IMR-90 (cell line): ENCODE measurements around the gene C1QTNF12. TPM values are rescaled to one million over a fixed set of nuclear protein-coding genes. Genes with fewer than 3 reads are reported as not detected.

ENCODE experiments used
- ATAC-seq: fragments of 200-7000 bp; cut with Tn5 transposase; 2 replicates; pipeline ENCODE4 v1.9.1; 2020; ENCODE audit warnings: low read depth, mild to moderate bottlenecking, moderate library complexity
- BruUV-seq: library from RNA; stranded (reverse); fragments of 400-500 nt; replicated peaks from 2 replicates; lab custom pipeline; 2021; lab: Mats Ljungman, UMichigan
- CTCF ChIA-PET: fragments of 300-600 bp; formaldehyde crosslinking; extraction: SDS; loops from one replicate; lab custom pipeline; 2021; ENCODE audit warnings: antibody characterized with exemption; lab: Yijun Ruan, JAX
- POLR2A ChIA-PET: fragments of 300-600 bp; sonication (Branson Sonifier 250); formaldehyde crosslinking; loops from one replicate; lab custom pipeline; 2022; ENCODE audit warnings: antibody characterized with exemption; ENCODE audit not compliant: unreplicated experiment; lab: Charles Lee
- DNase-seq: peaks from one replicate; pipeline ENCODE4 v3.0.0; 2013
- H2AFZ ChIP-seq: replicated peaks from 2 replicates; pipeline ENCODE3; 2013; ENCODE audit warnings: low read length, mild to moderate bottlenecking; ENCODE audit not compliant: poor library complexity
- H2AK5ac ChIP-seq: 2 replicates; pipeline ENCODE4 v1.6.1; 2013; ENCODE audit warnings: low read depth, low read length, inconsistent platforms
- H2AK9ac ChIP-seq: replicated peaks from 2 replicates; pipeline ENCODE3; 2013; ENCODE audit warnings: mild to moderate bottlenecking, low read depth, low read length, moderate library complexity; ENCODE audit not compliant: poor library complexity
- H2BK120ac ChIP-seq: 2 replicates; pipeline ENCODE4 v1.6.1; 2013; ENCODE audit warnings: low read depth, low read length, inconsistent platforms
- H2BK15ac ChIP-seq: 3 replicates; pipeline ENCODE4 v1.6.1; 2013; ENCODE audit warnings: low read depth, low read length, inconsistent platforms
- H2BK20ac ChIP-seq: 2 replicates; pipeline ENCODE4 v1.6.1; 2013; ENCODE audit warnings: low read depth, mild to moderate bottlenecking, inconsistent platforms, low read length, moderate library complexity
- H2BK5ac ChIP-seq: 2 replicates; pipeline ENCODE4 v1.6.1; 2013; ENCODE audit warnings: mild to moderate bottlenecking, low read depth, low read length, inconsistent platforms; ENCODE audit not compliant: poor library complexity, severe bottlenecking
- H3K14ac ChIP-seq: replicated peaks from 2 replicates; pipeline ENCODE4 v1.6.1; 2013; ENCODE audit warnings: low read depth, low read length, inconsistent platforms
- H3K18ac ChIP-seq: 2 replicates; pipeline ENCODE4 v1.6.1; 2013; ENCODE audit warnings: low read depth, low read length, control low read depth
- H3K23ac ChIP-seq: 2 replicates; pipeline ENCODE4 v1.6.1; 2013; ENCODE audit warnings: low read depth, low read length, inconsistent platforms
- H3K27ac ChIP-seq: 2 replicates; pipeline ENCODE4 v1.5.1; 2013; ENCODE audit warnings: mild to moderate bottlenecking, control low read depth, low read length; ENCODE audit not compliant: insufficient read depth
- H3K27me3 ChIP-seq: 2 replicates; pipeline ENCODE4 v1.6.1; 2013; ENCODE audit warnings: low read length; ENCODE audit not compliant: control insufficient read depth, insufficient read depth
- H3K36me3 ChIP-seq: 2 replicates; pipeline ENCODE4 v1.6.1; 2013; ENCODE audit warnings: low read length, mixed read lengths; ENCODE audit not compliant: control insufficient read depth, insufficient read depth
- H3K4ac ChIP-seq: 2 replicates; pipeline ENCODE4 v1.6.1; 2013; ENCODE audit warnings: low read depth, low read length, inconsistent platforms
- H3K4me1 ChIP-seq: 2 replicates; pipeline ENCODE4 v1.6.1; 2013; ENCODE audit warnings: low read length, mixed read lengths; ENCODE audit not compliant: control insufficient read depth, insufficient read depth
- H3K4me2 ChIP-seq: 2 replicates; pipeline ENCODE4 v1.6.1; 2013; ENCODE audit warnings: low read depth, mild to moderate bottlenecking, control low read depth, low read length, moderate library complexity
- H3K4me3 ChIP-seq: 2 replicates; pipeline ENCODE4 v1.5.1; 2013; ENCODE audit warnings: low read depth, mild to moderate bottlenecking, control low read depth, low read length, moderate library complexity; ENCODE audit not compliant: insufficient read depth
- H3K56ac ChIP-seq: 2 replicates; pipeline ENCODE4 v1.6.1; 2013; ENCODE audit warnings: low read length, inconsistent platforms; ENCODE audit not compliant: insufficient read depth; ENCODE audit errors: extremely low read depth
- H3K79me1 ChIP-seq, 2 experiments: 2 replicates each; pipeline ENCODE4 v1.6.1; 2013; ENCODE audit warnings: low read length in 2 of 2, inconsistent platforms in 1 of 2, low read depth in 1 of 2
- H3K9ac ChIP-seq: 2 replicates; pipeline ENCODE4 v1.6.1; 2013; ENCODE audit warnings: low read depth, low read length, control low read depth
- H3K9me1 ChIP-seq: 2 replicates; pipeline ENCODE4 v1.6.1; 2013; ENCODE audit warnings: low read length, inconsistent platforms; ENCODE audit not compliant: insufficient read depth
- H3K9me3 ChIP-seq: 2 replicates; pipeline ENCODE4 v1.6.1; 2013; ENCODE audit warnings: low read length; ENCODE audit not compliant: control insufficient read depth, insufficient read depth
- H4K20me1 ChIP-seq: 2 replicates; pipeline ENCODE4 v1.6.1; 2013; ENCODE audit warnings: low read length, inconsistent platforms; ENCODE audit not compliant: insufficient read depth
- H4K5ac ChIP-seq: 2 replicates; pipeline ENCODE4 v1.6.1; 2013; ENCODE audit warnings: mild to moderate bottlenecking, low read depth, low read length, control low read depth
- H4K8ac ChIP-seq, 2 experiments: 2 replicates each; pipeline ENCODE4 v1.6.1; 2013; ENCODE audit warnings: low read depth in 2 of 2, low read length in 2 of 2, control low read depth in 1 of 2, inconsistent platforms in 1 of 2
- H4K91ac ChIP-seq: 2 replicates; pipeline ENCODE4 v1.6.1; 2013; ENCODE audit warnings: low read depth, low read length, inconsistent platforms; ENCODE audit not compliant: insufficient read depth
- BHLHE40 ChIP-seq: fragments of 150-350 bp; IDR thresholded peaks from 2 replicates; pipeline ENCODE4 v1.6.1; 2016; ENCODE audit warnings: mild to moderate bottlenecking, low read depth, low read length
- CTCF ChIP-seq: conservative IDR thresholded peaks from 2 replicates; pipeline ENCODE4 v1.5.1; 2012; ENCODE audit warnings: mild to moderate bottlenecking, low read depth, low read length, improper control_type of control experiment
- ELK1 ChIP-seq: fragments of 150-350 bp; IDR thresholded peaks from 2 replicates; pipeline ENCODE4 v1.6.1; 2016; ENCODE audit warnings: low read depth, mild to moderate bottlenecking, low read length, moderate library complexity, borderline replicate concordance
- RFX5 ChIP-seq: IDR thresholded peaks from 2 replicates; pipeline ENCODE4 v1.8.0; 2012; ENCODE audit warnings: low read depth, mild to moderate bottlenecking, low read length, moderate library complexity
- WGBS, 2 experiments: methylation state at CpG; one replicate each; pipeline versions ENCODE4 v1.1.5 to v1.1.7; 2013; ENCODE audit warnings: missing lambda C conversion rate in 2 of 2; ENCODE audit not compliant: insufficient read length in 1 of 2; ENCODE audit errors: extremely low coverage in 2 of 2; 5-methylcytosine and 5-hydroxymethylcytosine counted together
- dilution Hi-C: fragments of 300-500 bp; cut with HindIII; formaldehyde crosslinking; loops from one replicate; pipeline ENCODE4 v1.14.3; 2018; ENCODE audit warnings: low sequenced_read_pairs; ENCODE audit not compliant: unreplicated experiment
- in situ Hi-C: fragments of 300-500 bp; cut with MboI; formaldehyde crosslinking; loops from 3 replicates; pipeline ENCODE4 v1.14.3; 2019; ENCODE audit warnings: low sequenced_read_pairs, inconsistent platforms, mixed read lengths
- intact Hi-C: fragments of 100-400 bp; cut with micrococcal nuclease; formaldehyde crosslinking; loops from 2 replicates; pipeline ENCODE4 v1.10.0; 2022
- polyA plus RNA-seq, 3 experiments: library from polyadenylated mRNA; depleted of rRNA; stranded (reverse); fragments of >200 nt; gene quantifications; 2 replicates each; pipeline ENCODE4 v1.2.3, GENCODE V29; 2012; ENCODE audit warnings: low replicate concordance in 1 of 3
- total RNA-seq: library from RNA; depleted of rRNA; stranded (reverse); fragments of >200 nt; gene quantifications from 2 replicates; pipeline ENCODE4 v1.2.3, GENCODE V29; 2012

C1QTNF12 gene
- total and polyA plus RNA-seq, 2 of the 4 experiments (the other 2 are of a cell fraction) = 0.36 to 1.1 TPM

- TF ChIP-seq CTCF (no peak), RFX5 (no peak), ELK1 (no peak), BHLHE40 (no peak)
- Histone ChIP-seq H3K23ac (no peak overlapping the region), H3K4ac (no peak overlapping the region), H2BK15ac (no peak overlapping the region), H3K4me3 (no peak overlapping the region), H2AK9ac (peak overlapping the region; percentile 42), H2AK5ac (no peak overlapping the region; the same call in 1 of the 2 replicates), H3K14ac (no peak overlapping the region), H4K8ac (no peak overlapping the region), H3K18ac (no peak overlapping the region), H2AFZ (no peak overlapping the region), H3K27me3 (no peaks in the 10 kb centered on the region), H2BK120ac (no peak overlapping the region), H3K4me1 (peaks cover 6% of the 10 kb centered on the region; the same call in 1 of the 2 replicates), H3K27ac (no peak overlapping the region), H3K9me3 (no peaks in the 10 kb centered on the region), H3K9ac (no peak overlapping the region), H3K4me2 (no peak overlapping the region), H3K79me1 (no peaks in the 10 kb centered on the region), H4K5ac (no peak overlapping the region), H2BK20ac (no peak overlapping the region), H4K91ac (no peak overlapping the region), H3K9me1 (peaks cover 4% of the 10 kb centered on the region; the same call in 1 of the 2 replicates), H2BK5ac (no peak overlapping the region), H3K56ac (no peak overlapping the region), H3K36me3 (no peaks in the 10 kb centered on the region), H4K20me1 (no peaks in the 10 kb centered on the region; the same call in 1 of the 2 replicates)
- no TSS peak for BruUV-seq
- ChIA-PET POLR2A (no interaction called here), CTCF (no interaction called here)
- no peak for DNase-seq
- WGBS, 2 experiments = 93% methylated on average over 16 of the region's 32 CpGs; no CpG with 5 or more reads in 1 of the 2 experiments
- intact Hi-C loops = no loop called here
- dilution Hi-C loops = no loop called here
- in situ Hi-C loops = no loop called here
- ATAC-seq = no peak
Measured at GRCh38 chr1:1284221-1285101, 37.9 kb upstream of the C1QTNF12 start.
